GM23338 (cell line): ENCODE data around the gene CAT. TPM values are rescaled to one million over a fixed set of nuclear protein-coding genes. Genes with fewer than 3 reads are reported as not detected.

Source experiments
- ATAC-seq: fragments of 200-7000 bp; cut with Tn5 transposase; 3 replicates; pipeline ENCODE4 v1.9.1; 2020
- DNase-seq: peaks from one replicate; pipeline ENCODE4 v3.0.0-alpha.2; 2015; ENCODE audit warnings: low spot score
- H2AFZ ChIP-seq: fragments of 200-600 bp; sonication (generic); 2 replicates; pipeline ENCODE4 v1.8.0; 2016; ENCODE audit warnings: antibody characterized with exemption, mild to moderate bottlenecking, moderate library complexity
- H3F3A ChIP-seq: fragments of 200-600 bp; sonication (generic); replicated peaks from 2 replicates; pipeline ENCODE4 v1.8.0; 2017; ENCODE audit warnings: antibody characterized with exemption, mixed run types, low read depth
- H3K27ac ChIP-seq: fragments of 200-600 bp; sonication (generic); 2 replicates; pipeline ENCODE4 v1.6.1; 2016; ENCODE audit warnings: low read depth
- H3K27me3 ChIP-seq: fragments of 200-600 bp; sonication (generic); 2 replicates; pipeline ENCODE4 v1.8.0; 2016; ENCODE audit warnings: mild to moderate bottlenecking, mixed run types, moderate library complexity; ENCODE audit not compliant: insufficient read depth
- H3K36me3 ChIP-seq: fragments of 200-600 bp; sonication (generic); 2 replicates; pipeline ENCODE4 v1.8.0; 2016; ENCODE audit warnings: mild to moderate bottlenecking; ENCODE audit not compliant: insufficient read depth
- H3K4me1 ChIP-seq: fragments of 200-600 bp; sonication (generic); 2 replicates; pipeline ENCODE4 v1.8.0; 2016; ENCODE audit warnings: mild to moderate bottlenecking, moderate library complexity; ENCODE audit not compliant: insufficient read depth
- H3K4me2 ChIP-seq: fragments of 200-600 bp; sonication (generic); 2 replicates; pipeline ENCODE4 v1.7.1; 2017; ENCODE audit warnings: mixed run types
- H3K4me3 ChIP-seq: fragments of 200-600 bp; sonication (generic); 2 replicates; pipeline ENCODE4 v1.6.1; 2016; ENCODE audit warnings: mixed run types
- H3K79me2 ChIP-seq: fragments of 200-600 bp; sonication (generic); replicated peaks from 2 replicates; pipeline ENCODE4 v1.8.0; 2017; ENCODE audit warnings: mild to moderate bottlenecking; ENCODE audit not compliant: insufficient read depth
- H3K9me2 ChIP-seq: fragments of 200-600 bp; sonication (generic); 2 replicates; pipeline ENCODE4 v1.8.0; 2017; ENCODE audit not compliant: insufficient read depth
- H4K20me1 ChIP-seq: fragments of 200-600 bp; sonication (generic); replicated peaks from 2 replicates; pipeline ENCODE4 v1.8.0; 2017; ENCODE audit warnings: mild to moderate bottlenecking; ENCODE audit not compliant: insufficient read depth
- H3K27ac Mint-ChIP-seq: 2 replicates; pipeline ENCODE4 v1.8.0; 2020; ENCODE audit warnings: inconsistent platforms, mild to moderate bottlenecking, moderate library complexity, mixed read lengths
- H3K27me3 Mint-ChIP-seq: 3 replicates; pipeline ENCODE4 v1.8.0; 2022; ENCODE audit warnings: low read depth, mild to moderate bottlenecking, moderate library complexity, mixed read lengths, inconsistent platforms; ENCODE audit not compliant: insufficient read depth, poor library complexity
- H3K36me3 Mint-ChIP-seq: 3 replicates; pipeline ENCODE4 v1.8.0; 2021; ENCODE audit warnings: low read depth, mild to moderate bottlenecking, inconsistent platforms, moderate library complexity, mixed read lengths
- H3K4me1 Mint-ChIP-seq: 3 replicates; pipeline ENCODE4 v1.8.0; 2020; ENCODE audit warnings: mild to moderate bottlenecking, inconsistent platforms, mixed read lengths
- H3K4me3 Mint-ChIP-seq: 3 replicates; pipeline ENCODE4 v1.8.0; 2021; ENCODE audit warnings: moderate library complexity, mild to moderate bottlenecking, inconsistent platforms, mixed read lengths
- H3K9me3 Mint-ChIP-seq: 3 replicates; pipeline ENCODE4 v1.8.0; 2020; ENCODE audit warnings: moderate library complexity, mild to moderate bottlenecking, inconsistent platforms, mixed read lengths
- CREB1 ChIP-seq: fragments of 250-450 bp; sonication (Bioruptor Pico); IDR thresholded peaks from 2 replicates; pipeline ENCODE4 v1.5.0; 2020; ENCODE audit warnings: low read depth, mild to moderate bottlenecking, moderate library complexity
- JUNB ChIP-seq: IDR thresholded peaks from one replicate; pipeline ENCODE4 v1.6.1; 2016; ENCODE audit warnings: antibody characterized with exemption; ENCODE audit not compliant: unreplicated experiment
- ZNF114 ChIP-seq: fragments of 250-450 bp; sonication (Bioruptor Pico); IDR thresholded peaks from 2 replicates; pipeline ENCODE4 v1.5.0; 2020; ENCODE audit warnings: mild to moderate bottlenecking, moderate library complexity
- polyA plus RNA-seq: library from polyadenylated mRNA; unstranded; fragments of >200 nt; fragmentation: Nextera tagmentation; extraction: Ambion mirVana; gene quantifications from 2 replicates; pipeline ENCODE4 v1.2.1, GENCODE V29; 2016
- total RNA-seq: library from RNA; depleted of rRNA; stranded (reverse); fragments of >200 nt; shearing (Covaris generic); gene quantifications from 2 replicates; pipeline ENCODE4 v1.2.3, GENCODE V29; 2014
- TF ChIP-seq, protein P1 (sequence below), 2 experiments: fragments of 200-600 bp in 1 of 2; sonication (generic) in 1 of 2; conservative IDR thresholded peaks; 2 replicates each; pipeline versions ENCODE4 v1.5.1 to v1.6.1; 2016 to 2017; ENCODE audit warnings: antibody characterized with exemption in 2 of 2, low read depth in 2 of 2, mild to moderate bottlenecking in 2 of 2, moderate library complexity in 1 of 2
- TF ChIP-seq, protein P2 (sequence below): IDR thresholded peaks from one replicate; pipeline ENCODE4 v1.6.1; 2018; ENCODE audit warnings: antibody characterized with exemption; ENCODE audit not compliant: unreplicated experiment
- TF ChIP-seq, protein P3 (sequence below): fragments of 250-450 bp; sonication (Bioruptor Pico); IDR thresholded peaks from 2 replicates; pipeline ENCODE4 v1.5.0; 2020; ENCODE audit warnings: mild to moderate bottlenecking, moderate library complexity

CAT gene
- total and polyA plus RNA-seq, 2 experiments from 2014 or later: 15.9 to 24.0 TPM

DNA sequence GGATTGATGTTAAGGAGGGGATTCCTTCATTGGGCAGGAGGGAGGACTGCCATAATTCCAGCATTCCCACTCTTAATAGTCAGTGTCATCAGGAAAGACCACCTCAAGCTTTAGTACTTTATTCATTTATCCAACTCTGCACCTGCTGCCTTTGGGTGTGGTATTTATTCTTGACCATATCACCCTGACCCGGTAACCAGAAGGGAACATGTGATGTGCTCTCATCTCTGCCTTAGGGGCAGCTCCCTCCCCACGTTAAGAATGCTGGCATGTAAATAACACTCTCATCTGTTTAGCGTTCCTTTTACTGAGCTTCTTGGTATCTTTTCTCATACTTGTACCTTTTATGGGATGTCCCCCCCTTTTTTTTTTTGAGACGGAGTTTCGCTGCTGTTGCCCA, 7.7 kb downstream of the CAT start:
- Histone ChIP-seq H3K4me1 (no peaks in the 10 kb centered on the region), H3K4me3 (no peak overlapping the region), H3K36me3 (peaks cover 7% of the 10 kb centered on the region; the same call in 1 of the 2 replicates), H4K20me1 (peaks cover 13% of the 10 kb centered on the region; the same call in 1 of the 2 replicates), H3K79me2 (peaks cover 18% of the 10 kb centered on the region), H3K27ac (no peak overlapping the region), H3K9me2 (no peaks in the 10 kb centered on the region), H3K27me3 (no peaks in the 10 kb centered on the region), H2AFZ (no peak overlapping the region), H3F3A (no peaks in the 10 kb centered on the region), H3K4me2 (no peak overlapping the region)
- Mint-ChIP-seq H3K27ac (no peak overlapping the region), H3K27me3 (no peaks in the 10 kb centered on the region), H3K4me1 (no peaks in the 10 kb centered on the region), H3K9me3 (peaks cover 7% of the 10 kb centered on the region; the same call in 2 of the 3 replicates), H3K36me3 (peaks cover 15% of the 10 kb centered on the region; the same call in 2 of the 3 replicates), H3K4me3 (no peak overlapping the region)
- DNase-seq: no peak
- no peak for ATAC-seq
- TF ChIP-seq CREB1 (CRISPR knock-in tag) (no peak), JUNB (no peak), ZNF114 (CRISPR knock-in tag) (no peak)
- TF ChIP-seq, protein P1, sequence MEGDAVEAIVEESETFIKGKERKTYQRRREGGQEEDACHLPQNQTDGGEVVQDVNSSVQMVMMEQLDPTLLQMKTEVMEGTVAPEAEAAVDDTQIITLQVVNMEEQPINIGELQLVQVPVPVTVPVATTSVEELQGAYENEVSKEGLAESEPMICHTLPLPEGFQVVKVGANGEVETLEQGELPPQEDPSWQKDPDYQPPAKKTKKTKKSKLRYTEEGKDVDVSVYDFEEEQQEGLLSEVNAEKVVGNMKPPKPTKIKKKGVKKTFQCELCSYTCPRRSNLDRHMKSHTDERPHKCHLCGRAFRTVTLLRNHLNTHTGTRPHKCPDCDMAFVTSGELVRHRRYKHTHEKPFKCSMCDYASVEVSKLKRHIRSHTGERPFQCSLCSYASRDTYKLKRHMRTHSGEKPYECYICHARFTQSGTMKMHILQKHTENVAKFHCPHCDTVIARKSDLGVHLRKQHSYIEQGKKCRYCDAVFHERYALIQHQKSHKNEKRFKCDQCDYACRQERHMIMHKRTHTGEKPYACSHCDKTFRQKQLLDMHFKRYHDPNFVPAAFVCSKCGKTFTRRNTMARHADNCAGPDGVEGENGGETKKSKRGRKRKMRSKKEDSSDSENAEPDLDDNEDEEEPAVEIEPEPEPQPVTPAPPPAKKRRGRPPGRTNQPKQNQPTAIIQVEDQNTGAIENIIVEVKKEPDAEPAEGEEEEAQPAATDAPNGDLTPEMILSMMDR (conservative IDR thresholded peaks at IDR 0.05; ENCODE audit: low read depth in 2 of 2): no peak
- TF ChIP-seq, protein P2, sequence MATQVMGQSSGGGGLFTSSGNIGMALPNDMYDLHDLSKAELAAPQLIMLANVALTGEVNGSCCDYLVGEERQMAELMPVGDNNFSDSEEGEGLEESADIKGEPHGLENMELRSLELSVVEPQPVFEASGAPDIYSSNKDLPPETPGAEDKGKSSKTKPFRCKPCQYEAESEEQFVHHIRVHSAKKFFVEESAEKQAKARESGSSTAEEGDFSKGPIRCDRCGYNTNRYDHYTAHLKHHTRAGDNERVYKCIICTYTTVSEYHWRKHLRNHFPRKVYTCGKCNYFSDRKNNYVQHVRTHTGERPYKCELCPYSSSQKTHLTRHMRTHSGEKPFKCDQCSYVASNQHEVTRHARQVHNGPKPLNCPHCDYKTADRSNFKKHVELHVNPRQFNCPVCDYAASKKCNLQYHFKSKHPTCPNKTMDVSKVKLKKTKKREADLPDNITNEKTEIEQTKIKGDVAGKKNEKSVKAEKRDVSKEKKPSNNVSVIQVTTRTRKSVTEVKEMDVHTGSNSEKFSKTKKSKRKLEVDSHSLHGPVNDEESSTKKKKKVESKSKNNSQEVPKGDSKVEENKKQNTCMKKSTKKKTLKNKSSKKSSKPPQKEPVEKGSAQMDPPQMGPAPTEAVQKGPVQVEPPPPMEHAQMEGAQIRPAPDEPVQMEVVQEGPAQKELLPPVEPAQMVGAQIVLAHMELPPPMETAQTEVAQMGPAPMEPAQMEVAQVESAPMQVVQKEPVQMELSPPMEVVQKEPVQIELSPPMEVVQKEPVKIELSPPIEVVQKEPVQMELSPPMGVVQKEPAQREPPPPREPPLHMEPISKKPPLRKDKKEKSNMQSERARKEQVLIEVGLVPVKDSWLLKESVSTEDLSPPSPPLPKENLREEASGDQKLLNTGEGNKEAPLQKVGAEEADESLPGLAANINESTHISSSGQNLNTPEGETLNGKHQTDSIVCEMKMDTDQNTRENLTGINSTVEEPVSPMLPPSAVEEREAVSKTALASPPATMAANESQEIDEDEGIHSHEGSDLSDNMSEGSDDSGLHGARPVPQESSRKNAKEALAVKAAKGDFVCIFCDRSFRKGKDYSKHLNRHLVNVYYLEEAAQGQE: no peak
- TF ChIP-seq, protein P3, sequence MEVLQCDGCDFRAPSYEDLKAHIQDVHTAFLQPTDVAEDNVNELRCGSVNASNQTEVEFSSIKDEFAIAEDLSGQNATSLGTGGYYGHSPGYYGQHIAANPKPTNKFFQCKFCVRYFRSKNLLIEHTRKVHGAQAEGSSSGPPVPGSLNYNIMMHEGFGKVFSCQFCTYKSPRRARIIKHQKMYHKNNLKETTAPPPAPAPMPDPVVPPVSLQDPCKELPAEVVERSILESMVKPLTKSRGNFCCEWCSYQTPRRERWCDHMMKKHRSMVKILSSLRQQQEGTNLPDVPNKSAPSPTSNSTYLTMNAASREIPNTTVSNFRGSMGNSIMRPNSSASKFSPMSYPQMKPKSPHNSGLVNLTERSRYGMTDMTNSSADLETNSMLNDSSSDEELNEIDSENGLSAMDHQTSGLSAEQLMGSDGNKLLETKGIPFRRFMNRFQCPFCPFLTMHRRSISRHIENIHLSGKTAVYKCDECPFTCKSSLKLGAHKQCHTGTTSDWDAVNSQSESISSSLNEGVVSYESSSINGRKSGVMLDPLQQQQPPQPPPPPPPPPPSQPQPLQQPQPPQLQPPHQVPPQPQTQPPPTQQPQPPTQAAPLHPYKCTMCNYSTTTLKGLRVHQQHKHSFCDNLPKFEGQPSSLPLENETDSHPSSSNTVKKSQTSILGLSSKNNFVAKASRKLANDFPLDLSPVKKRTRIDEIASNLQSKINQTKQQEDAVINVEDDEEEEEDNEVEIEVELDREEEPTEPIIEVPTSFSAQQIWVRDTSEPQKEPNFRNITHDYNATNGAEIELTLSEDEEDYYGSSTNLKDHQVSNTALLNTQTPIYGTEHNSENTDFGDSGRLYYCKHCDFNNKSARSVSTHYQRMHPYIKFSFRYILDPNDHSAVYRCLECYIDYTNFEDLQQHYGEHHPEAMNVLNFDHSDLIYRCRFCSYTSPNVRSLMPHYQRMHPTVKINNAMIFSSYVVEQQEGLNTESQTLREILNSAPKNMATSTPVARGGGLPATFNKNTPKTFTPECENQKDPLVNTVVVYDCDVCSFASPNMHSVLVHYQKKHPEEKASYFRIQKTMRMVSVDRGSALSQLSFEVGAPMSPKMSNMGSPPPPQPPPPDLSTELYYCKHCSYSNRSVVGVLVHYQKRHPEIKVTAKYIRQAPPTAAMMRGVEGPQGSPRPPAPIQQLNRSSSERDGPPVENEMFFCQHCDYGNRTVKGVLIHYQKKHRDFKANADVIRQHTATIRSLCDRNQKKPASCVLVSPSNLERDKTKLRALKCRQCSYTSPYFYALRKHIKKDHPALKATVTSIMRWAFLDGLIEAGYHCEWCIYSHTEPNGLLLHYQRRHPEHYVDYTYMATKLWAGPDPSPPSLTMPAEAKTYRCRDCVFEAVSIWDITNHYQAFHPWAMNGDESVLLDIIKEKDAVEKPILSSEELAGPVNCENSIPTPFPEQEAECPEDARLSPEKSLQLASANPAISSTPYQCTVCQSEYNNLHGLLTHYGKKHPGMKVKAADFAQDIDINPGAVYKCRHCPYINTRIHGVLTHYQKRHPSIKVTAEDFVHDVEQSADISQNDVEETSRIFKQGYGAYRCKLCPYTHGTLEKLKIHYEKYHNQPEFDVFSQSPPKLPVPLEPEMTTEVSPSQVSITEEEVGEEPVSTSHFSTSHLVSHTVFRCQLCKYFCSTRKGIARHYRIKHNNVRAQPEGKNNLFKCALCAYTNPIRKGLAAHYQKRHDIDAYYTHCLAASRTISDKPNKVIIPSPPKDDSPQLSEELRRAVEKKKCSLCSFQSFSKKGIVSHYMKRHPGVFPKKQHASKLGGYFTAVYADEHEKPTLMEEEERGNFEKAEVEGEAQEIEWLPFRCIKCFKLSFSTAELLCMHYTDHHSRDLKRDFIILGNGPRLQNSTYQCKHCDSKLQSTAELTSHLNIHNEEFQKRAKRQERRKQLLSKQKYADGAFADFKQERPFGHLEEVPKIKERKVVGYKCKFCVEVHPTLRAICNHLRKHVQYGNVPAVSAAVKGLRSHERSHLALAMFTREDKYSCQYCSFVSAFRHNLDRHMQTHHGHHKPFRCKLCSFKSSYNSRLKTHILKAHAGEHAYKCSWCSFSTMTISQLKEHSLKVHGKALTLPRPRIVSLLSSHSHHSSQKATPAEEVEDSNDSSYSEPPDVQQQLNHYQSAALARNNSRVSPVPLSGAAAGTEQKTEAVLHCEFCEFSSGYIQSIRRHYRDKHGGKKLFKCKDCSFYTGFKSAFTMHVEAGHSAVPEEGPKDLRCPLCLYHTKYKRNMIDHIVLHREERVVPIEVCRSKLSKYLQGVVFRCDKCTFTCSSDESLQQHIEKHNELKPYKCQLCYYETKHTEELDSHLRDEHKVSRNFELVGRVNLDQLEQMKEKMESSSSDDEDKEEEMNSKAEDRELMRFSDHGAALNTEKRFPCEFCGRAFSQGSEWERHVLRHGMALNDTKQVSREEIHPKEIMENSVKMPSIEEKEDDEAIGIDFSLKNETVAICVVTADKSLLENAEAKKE (CRISPR knock-in tag): no peak
